HEK293 (cell line): ENCODE measurements around the gene ICAM4.

ENCODE experiments used
- CTCF ChIA-PET: fragments of 350-600 bp; formaldehyde crosslinking; extraction: SDS; loops from one replicate; lab custom pipeline; 2021; ENCODE audit warnings: antibody characterized with exemption; lab: Yijun Ruan, JAX
- POLR2A ChIA-PET: fragments of 300-600 bp; formaldehyde crosslinking; extraction: SDS; loops from one replicate; lab custom pipeline; 2020; ENCODE audit warnings: antibody characterized with exemption, inconsistent platforms; lab: Yijun Ruan, JAX
- H3K27ac ChIP-seq: fragments of 200-500 bp; sonication (Bioruptor generic); 2 replicates; pipeline ENCODE4 v1.5.1; 2014; ENCODE audit warnings: low read depth, low read length, control low read depth, inconsistent platforms; ENCODE audit errors: extremely low read depth
- H3K36me3 ChIP-seq, 2 experiments: fragments of 200-500 bp in 1 of 2; sonication (Bioruptor generic) in 1 of 2; 1 replicate in 1 of 2; 2 replicates in 1 of 2; pipeline ENCODE4 v1.5.1; 2014 to 2017; ENCODE audit warnings: inconsistent platforms in 2 of 2, low read length in 2 of 2; ENCODE audit not compliant: control insufficient read depth in 2 of 2, insufficient read depth in 1 of 2
- H3K4me1 ChIP-seq: fragments of 200-500 bp; sonication (Bioruptor generic); 2 replicates; pipeline ENCODE4 v1.5.1; 2014; ENCODE audit warnings: mild to moderate bottlenecking, low read length, inconsistent platforms; ENCODE audit not compliant: control insufficient read depth, insufficient read depth
- H3K4me3 ChIP-seq: 2 replicates; pipeline ENCODE4 v1.5.1; 2011; ENCODE audit warnings: low read depth, mild to moderate bottlenecking, control low read depth, low read length, moderate library complexity
- H3K9me3 ChIP-seq: fragments of 200-500 bp; sonication (Bioruptor generic); 2 replicates; pipeline ENCODE4 v1.5.1; 2014; ENCODE audit warnings: low read depth, low read length, inconsistent platforms; ENCODE audit not compliant: control insufficient read depth, insufficient read depth
- KLF16 ChIP-seq: fragments of 450-650 bp; formaldehyde crosslinking; IDR thresholded peaks from 2 replicates; pipeline ENCODE4 v1.5.1; 2017; ENCODE audit warnings: missing biosample characterization, missing genetic modification characterization
- SALL2 ChIP-seq: fragments of 450-650 bp; formaldehyde crosslinking; IDR thresholded peaks from 2 replicates; pipeline ENCODE4 v1.5.0; 2017; ENCODE audit warnings: missing biosample characterization, mild to moderate bottlenecking, missing genetic modification characterization, borderline replicate concordance
- SCRT1 ChIP-seq: fragments of 450-650 bp; formaldehyde crosslinking; IDR thresholded peaks from 2 replicates; pipeline ENCODE4 v1.5.1; 2016; ENCODE audit warnings: missing biosample characterization, missing genetic modification characterization, borderline replicate concordance
- SP3 ChIP-seq: fragments of 450-650 bp; formaldehyde crosslinking; IDR thresholded peaks from 2 replicates; pipeline ENCODE4 v1.5.1; 2016; ENCODE audit warnings: missing biosample characterization, missing genetic modification characterization
- TRIM28 ChIP-seq: IDR thresholded peaks from 2 replicates; pipeline ENCODE4 v1.6.1; 2011; ENCODE audit warnings: low read length, control low read depth, borderline replicate concordance
- ZEB2 ChIP-seq: fragments of 450-650 bp; formaldehyde crosslinking; IDR thresholded peaks from 2 replicates; pipeline ENCODE4 v1.5.1; 2016; ENCODE audit warnings: missing biosample characterization, missing genetic modification characterization
- ZNF155 ChIP-seq: fragments of 450-650 bp; formaldehyde crosslinking; IDR thresholded peaks from 2 replicates; pipeline ENCODE4 v1.5.1; 2016; ENCODE audit warnings: missing biosample characterization, missing genetic modification characterization
- ZNF16 ChIP-seq: fragments of 450-650 bp; formaldehyde crosslinking; IDR thresholded peaks from 2 replicates; pipeline ENCODE4 v1.5.1; 2016; ENCODE audit warnings: low read depth, missing biosample characterization, missing genetic modification characterization
- ZNF175 ChIP-seq: fragments of 450-650 bp; formaldehyde crosslinking; IDR thresholded peaks from 2 replicates; pipeline ENCODE4 v1.5.1; 2016; ENCODE audit warnings: missing biosample characterization, missing genetic modification characterization
- ZNF391 ChIP-seq: fragments of 450-650 bp; formaldehyde crosslinking; IDR thresholded peaks from 2 replicates; pipeline ENCODE4 v1.5.1; 2016; ENCODE audit warnings: low read depth, missing biosample characterization, missing genetic modification characterization, borderline replicate concordance
- ZNF394 ChIP-seq: fragments of 450-650 bp; formaldehyde crosslinking; IDR thresholded peaks from 2 replicates; pipeline ENCODE4 v1.5.1; 2016; ENCODE audit warnings: missing biosample characterization, missing genetic modification characterization, mild to moderate bottlenecking, moderate library complexity, borderline replicate concordance
- ZNF426 ChIP-seq: fragments of 450-650 bp; formaldehyde crosslinking; IDR thresholded peaks from 2 replicates; pipeline ENCODE4 v1.5.1; 2017; ENCODE audit warnings: missing biosample characterization, missing genetic modification characterization, mild to moderate bottlenecking, inconsistent platforms, moderate library complexity
- ZNF521 ChIP-seq: fragments of 450-650 bp; formaldehyde crosslinking; IDR thresholded peaks from 2 replicates; pipeline ENCODE4 v1.5.1; 2017; ENCODE audit warnings: missing biosample characterization, mild to moderate bottlenecking, missing genetic modification characterization
- ZNF561 ChIP-seq: fragments of 450-650 bp; IDR thresholded peaks from 2 replicates; pipeline ENCODE4 v1.5.1; 2018; ENCODE audit warnings: missing biosample characterization, missing genetic modification characterization, borderline replicate concordance
- ZNF596 ChIP-seq: fragments of 450-650 bp; IDR thresholded peaks from 2 replicates; pipeline ENCODE4 v1.5.0; 2018; ENCODE audit warnings: missing biosample characterization, mild to moderate bottlenecking, missing genetic modification characterization, moderate library complexity
- ZNF654 ChIP-seq: fragments of 450-650 bp; formaldehyde crosslinking; IDR thresholded peaks from 2 replicates; pipeline ENCODE4 v1.5.1; 2016; ENCODE audit warnings: low read depth, missing biosample characterization, missing genetic modification characterization
- ZSCAN16 ChIP-seq: fragments of 450-650 bp; formaldehyde crosslinking; IDR thresholded peaks from 2 replicates; pipeline ENCODE4 v1.5.1; 2016; ENCODE audit warnings: missing biosample characterization, missing genetic modification characterization
- ZSCAN23 ChIP-seq: fragments of 450-650 bp; formaldehyde crosslinking; IDR thresholded peaks from 2 replicates; pipeline ENCODE4 v1.5.1; 2016; ENCODE audit warnings: missing biosample characterization, missing genetic modification characterization
- ZSCAN30 ChIP-seq: fragments of 450-650 bp; IDR thresholded peaks from 2 replicates; pipeline ENCODE4 v1.5.1; 2018; ENCODE audit warnings: missing biosample characterization, mild to moderate bottlenecking, missing genetic modification characterization, moderate library complexity
- TF ChIP-seq, protein P1 (sequence below): fragments of 450-650 bp; formaldehyde crosslinking; IDR thresholded peaks from 2 replicates; pipeline ENCODE4 v1.5.1; 2016; ENCODE audit warnings: missing biosample characterization, missing genetic modification characterization, borderline replicate concordance
- TF ChIP-seq, protein P2 (sequence below): fragments of 450-650 bp; formaldehyde crosslinking; IDR thresholded peaks from 2 replicates; pipeline ENCODE4; 2016; ENCODE audit warnings: missing biosample characterization, missing genetic modification characterization
- TF ChIP-seq, protein P3 (sequence below): fragments of 450-650 bp; formaldehyde crosslinking; IDR thresholded peaks from 2 replicates; pipeline ENCODE4 v1.5.1; 2016; ENCODE audit warnings: missing biosample characterization, missing genetic modification characterization
- TF ChIP-seq, protein P4 (sequence below): fragments of 450-650 bp; formaldehyde crosslinking; IDR thresholded peaks from 2 replicates; pipeline ENCODE4 v1.5.1; 2017; ENCODE audit warnings: missing biosample characterization, missing genetic modification characterization
- TF ChIP-seq, protein P5 (sequence below): fragments of 450-650 bp; formaldehyde crosslinking; IDR thresholded peaks from 2 replicates; pipeline ENCODE4 v1.5.1; 2016; ENCODE audit warnings: missing biosample characterization, missing genetic modification characterization

The ICAM4 gene, protein sequence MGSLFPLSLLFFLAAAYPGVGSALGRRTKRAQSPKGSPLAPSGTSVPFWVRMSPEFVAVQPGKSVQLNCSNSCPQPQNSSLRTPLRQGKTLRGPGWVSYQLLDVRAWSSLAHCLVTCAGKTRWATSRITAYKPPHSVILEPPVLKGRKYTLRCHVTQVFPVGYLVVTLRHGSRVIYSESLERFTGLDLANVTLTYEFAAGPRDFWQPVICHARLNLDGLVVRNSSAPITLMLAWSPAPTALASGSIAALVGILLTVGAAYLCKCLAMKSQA

DNA sequence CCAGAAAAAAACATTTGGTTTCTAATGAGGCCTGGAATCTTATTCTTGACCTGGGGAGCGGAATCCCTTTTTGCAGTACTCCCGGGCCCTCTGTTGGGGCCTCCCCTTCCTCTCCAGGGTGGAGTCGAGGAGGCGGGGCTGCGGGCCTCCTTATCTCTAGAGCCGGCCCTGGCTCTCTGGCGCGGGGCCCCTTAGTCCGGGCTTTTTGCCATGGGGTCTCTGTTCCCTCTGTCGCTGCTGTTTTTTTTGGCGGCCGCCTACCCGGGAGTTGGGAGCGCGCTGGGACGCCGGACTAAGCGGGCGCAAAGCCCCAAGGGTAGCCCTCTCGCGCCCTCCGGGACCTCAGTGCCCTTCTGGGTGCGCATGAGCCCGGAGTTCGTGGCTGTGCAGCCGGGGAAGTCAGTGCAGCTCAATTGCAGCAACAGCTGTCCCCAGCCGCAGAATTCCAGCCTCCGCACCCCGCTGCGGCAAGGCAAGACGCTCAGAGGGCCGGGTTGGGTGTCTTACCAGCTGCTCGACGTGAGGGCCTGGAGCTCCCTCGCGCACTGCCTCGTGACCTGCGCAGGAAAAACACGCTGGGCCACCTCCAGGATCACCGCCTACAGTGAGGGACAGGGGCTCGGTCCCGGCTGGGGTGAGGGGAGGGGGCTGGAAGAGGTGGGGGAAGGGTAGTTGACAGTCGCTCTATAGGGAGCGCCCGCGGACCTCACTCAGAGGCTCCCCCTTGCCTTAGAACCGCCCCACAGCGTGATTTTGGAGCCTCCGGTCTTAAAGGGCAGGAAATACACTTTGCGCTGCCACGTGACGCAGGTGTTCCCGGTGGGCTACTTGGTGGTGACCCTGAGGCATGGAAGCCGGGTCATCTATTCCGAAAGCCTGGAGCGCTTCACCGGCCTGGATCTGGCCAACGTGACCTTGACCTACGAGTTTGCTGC, at the start of gene ICAM4:
TSS of gene ICAM4 (plus strand) at position 153 of the 935 bp plus-strand sequence. CDS start at position 211, 58 bp downstream.
- POLR2A ChIA-PET, result interaction anchor here (0.5 to 1.2 kb wide), 2 partner anchors 29 to 95 kb away, joined by 3 read pairs; partner anchors contain the start of gene FDX2
- H3K4me3 ChIP-seq, result no peak within 1 kb of the TSS
- TF ChIP-seq ZNF394 (tag by site-specific recombination) (peak; percentile 22; the same call in 1 of the 2 replicates), ZNF391 (no peak), SCRT1 (tag by site-specific recombination) (peak; percentile 51), ZNF426 (tag by site-specific recombination) (no peak), ZSCAN16 (tag by site-specific recombination) (no peak), ZEB2 (peak; percentile 64), ZNF596 (tag by site-specific recombination) (no peak), SP3 (tag by site-specific recombination) (peak; percentile 74; the same call in 1 of the 2 replicates), ZNF654 (tag by site-specific recombination) (no peak), KLF16 (tag by site-specific recombination) (no peak), TRIM28 (no peak), ZNF16 (peak; percentile 63; the same call in 1 of the 2 replicates), ZSCAN23 (tag by site-specific recombination) (no peak), ZNF561 (tag by site-specific recombination) (peak; percentile 48; the same call in 1 of the 2 replicates), ZNF521 (no peak), ZNF155 (tag by site-specific recombination) (no peak), ZSCAN30 (tag by site-specific recombination) (no peak), ZNF175 (no peak), SALL2 (no peak)
- TF ChIP-seq, protein P1, sequence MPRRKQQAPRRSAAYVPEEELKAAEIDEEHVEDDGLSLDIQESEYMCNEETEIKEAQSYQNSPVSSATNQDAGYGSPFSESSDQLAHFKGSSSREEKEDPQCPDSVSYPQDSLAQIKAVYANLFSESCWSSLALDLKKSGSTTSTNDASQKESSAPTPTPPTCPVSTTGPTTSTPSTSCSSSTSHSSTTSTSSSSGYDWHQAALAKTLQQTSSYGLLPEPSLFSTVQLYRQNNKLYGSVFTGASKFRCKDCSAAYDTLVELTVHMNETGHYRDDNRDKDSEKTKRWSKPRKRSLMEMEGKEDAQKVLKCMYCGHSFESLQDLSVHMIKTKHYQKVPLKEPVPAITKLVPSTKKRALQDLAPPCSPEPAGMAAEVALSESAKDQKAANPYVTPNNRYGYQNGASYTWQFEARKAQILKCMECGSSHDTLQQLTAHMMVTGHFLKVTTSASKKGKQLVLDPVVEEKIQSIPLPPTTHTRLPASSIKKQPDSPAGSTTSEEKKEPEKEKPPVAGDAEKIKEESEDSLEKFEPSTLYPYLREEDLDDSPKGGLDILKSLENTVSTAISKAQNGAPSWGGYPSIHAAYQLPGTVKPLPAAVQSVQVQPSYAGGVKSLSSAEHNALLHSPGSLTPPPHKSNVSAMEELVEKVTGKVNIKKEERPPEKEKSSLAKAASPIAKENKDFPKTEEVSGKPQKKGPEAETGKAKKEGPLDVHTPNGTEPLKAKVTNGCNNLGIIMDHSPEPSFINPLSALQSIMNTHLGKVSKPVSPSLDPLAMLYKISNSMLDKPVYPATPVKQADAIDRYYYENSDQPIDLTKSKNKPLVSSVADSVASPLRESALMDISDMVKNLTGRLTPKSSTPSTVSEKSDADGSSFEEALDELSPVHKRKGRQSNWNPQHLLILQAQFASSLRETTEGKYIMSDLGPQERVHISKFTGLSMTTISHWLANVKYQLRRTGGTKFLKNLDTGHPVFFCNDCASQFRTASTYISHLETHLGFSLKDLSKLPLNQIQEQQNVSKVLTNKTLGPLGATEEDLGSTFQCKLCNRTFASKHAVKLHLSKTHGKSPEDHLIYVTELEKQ (tag by site-specific recombination), result no peak
- TF ChIP-seq, protein P2, sequence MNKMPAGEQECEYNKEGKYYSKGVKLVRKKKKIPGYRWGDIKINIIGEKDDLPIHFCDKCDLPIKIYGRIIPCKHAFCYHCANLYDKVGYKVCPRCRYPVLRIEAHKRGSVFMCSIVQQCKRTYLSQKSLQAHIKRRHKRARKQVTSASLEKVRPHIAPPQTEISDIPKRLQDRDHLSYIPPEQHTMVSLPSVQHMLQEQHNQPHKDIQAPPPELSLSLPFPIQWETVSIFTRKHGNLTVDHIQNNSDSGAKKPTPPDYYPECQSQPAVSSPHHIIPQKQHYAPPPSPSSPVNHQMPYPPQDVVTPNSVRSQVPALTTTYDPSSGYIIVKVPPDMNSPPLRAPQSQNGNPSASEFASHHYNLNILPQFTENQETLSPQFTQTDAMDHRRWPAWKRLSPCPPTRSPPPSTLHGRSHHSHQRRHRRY (tag by site-specific recombination), result no peak
- TF ChIP-seq, protein P3, sequence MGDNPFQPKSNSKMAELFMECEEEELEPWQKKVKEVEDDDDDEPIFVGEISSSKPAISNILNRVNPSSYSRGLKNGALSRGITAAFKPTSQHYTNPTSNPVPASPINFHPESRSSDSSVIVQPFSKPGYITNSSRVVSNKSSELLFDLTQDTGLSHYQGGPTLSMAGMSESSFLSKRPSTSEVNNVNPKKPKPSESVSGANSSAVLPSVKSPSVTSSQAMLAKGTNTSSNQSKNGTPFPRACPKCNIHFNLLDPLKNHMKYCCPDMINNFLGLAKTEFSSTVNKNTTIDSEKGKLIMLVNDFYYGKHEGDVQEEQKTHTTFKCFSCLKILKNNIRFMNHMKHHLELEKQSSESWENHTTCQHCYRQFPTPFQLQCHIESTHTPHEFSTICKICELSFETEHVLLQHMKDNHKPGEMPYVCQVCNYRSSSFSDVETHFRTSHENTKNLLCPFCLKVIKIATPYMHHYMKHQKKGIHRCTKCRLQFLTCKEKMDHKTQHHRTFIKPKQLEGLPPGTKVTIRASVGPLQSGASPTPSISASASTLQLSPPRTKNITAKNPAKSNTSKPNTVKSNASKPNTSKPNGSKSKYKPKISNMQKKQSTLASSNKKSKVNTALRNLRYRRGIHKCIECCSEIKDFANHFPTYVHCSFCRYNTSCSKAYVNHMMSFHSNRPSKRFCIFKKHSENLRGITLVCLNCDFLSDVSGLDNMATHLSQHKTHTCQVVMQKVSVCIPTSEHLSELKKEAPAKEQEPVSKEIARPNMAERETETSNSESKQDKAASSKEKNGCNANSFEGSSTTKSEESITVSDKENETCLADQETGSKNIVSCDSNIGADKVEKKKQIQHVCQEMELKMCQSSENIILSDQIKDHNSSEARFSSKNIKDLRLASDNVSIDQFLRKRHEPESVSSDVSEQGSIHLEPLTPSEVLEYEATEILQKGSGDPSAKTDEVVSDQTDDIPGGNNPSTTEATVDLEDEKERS, result no peak
- TF ChIP-seq, protein P4, sequence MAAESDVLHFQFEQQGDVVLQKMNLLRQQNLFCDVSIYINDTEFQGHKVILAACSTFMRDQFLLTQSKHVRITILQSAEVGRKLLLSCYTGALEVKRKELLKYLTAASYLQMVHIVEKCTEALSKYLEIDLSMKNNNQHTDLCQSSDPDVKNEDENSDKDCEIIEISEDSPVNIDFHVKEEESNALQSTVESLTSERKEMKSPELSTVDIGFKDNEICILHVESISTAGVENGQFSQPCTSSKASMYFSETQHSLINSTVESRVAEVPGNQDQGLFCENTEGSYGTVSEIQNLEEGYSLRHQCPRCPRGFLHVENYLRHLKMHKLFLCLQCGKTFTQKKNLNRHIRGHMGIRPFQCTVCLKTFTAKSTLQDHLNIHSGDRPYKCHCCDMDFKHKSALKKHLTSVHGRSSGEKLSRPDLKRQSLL (tag by site-specific recombination), result peak; percentile 49
- TF ChIP-seq, protein P5, sequence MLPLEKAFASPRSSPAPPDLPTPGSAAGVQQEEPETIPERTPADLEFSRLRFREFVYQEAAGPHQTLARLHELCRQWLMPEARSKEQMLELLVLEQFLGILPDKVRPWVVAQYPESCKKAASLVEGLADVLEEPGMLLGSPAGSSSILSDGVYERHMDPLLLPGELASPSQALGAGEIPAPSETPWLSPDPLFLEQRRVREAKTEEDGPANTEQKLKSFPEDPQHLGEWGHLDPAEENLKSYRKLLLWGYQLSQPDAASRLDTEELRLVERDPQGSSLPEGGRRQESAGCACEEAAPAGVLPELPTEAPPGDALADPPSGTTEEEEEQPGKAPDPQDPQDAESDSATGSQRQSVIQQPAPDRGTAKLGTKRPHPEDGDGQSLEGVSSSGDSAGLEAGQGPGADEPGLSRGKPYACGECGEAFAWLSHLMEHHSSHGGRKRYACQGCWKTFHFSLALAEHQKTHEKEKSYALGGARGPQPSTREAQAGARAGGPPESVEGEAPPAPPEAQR, result no peak

More for the DNA sequence above, at the start of gene ICAM4:
- Histone ChIP-seq H3K36me3 (no peaks in the 10 kb centered on the region), H3K27ac (peak within 1 kb of the TSS; percentile 27; the same call in 1 of the 2 replicates), H3K4me1 (peaks cover 4% of the 10 kb centered on the region; the same call in 1 of the 2 replicates), H3K9me3 (no peaks in the 10 kb centered on the region)
- CTCF ChIA-PET, result interaction anchor here (0.8 to 3.2 kb wide), 6 partner anchors 17 to 104 kb away, joined by 3 to 15 read pairs (median 5); partner anchors contain the start of genes ICAM1 and MRPL4
